Subcutaneous adipose tissue (tissue), 4 donors: ENCODE measurements around the gene ITGA3. TPM values are rescaled to one million over a fixed set of nuclear protein-coding genes. Genes with fewer than 3 reads are reported as not detected.

Experiments used
- total RNA-seq, 4 donors: library from RNA; depleted of rRNA; stranded (reverse); fragments of >200 nt; gene quantifications; one replicate each; pipeline ENCODE4 v1.1.0, GENCODE V29; 2016
- TF ChIP-seq, protein P1 (sequence below): fragments of 450-650 bp; IDR thresholded peaks from one replicate; pipeline ENCODE4 v1.5.1; 2016; ENCODE audit warnings: low read depth, mild to moderate bottlenecking, control low read depth, antibody characterized with exemption, moderate library complexity

Gene ITGA3
- total RNA-seq, 4 donors from 2014 or later: 9.0 to 98.8 (median 19.3) TPM

- TF ChIP-seq, protein P1, sequence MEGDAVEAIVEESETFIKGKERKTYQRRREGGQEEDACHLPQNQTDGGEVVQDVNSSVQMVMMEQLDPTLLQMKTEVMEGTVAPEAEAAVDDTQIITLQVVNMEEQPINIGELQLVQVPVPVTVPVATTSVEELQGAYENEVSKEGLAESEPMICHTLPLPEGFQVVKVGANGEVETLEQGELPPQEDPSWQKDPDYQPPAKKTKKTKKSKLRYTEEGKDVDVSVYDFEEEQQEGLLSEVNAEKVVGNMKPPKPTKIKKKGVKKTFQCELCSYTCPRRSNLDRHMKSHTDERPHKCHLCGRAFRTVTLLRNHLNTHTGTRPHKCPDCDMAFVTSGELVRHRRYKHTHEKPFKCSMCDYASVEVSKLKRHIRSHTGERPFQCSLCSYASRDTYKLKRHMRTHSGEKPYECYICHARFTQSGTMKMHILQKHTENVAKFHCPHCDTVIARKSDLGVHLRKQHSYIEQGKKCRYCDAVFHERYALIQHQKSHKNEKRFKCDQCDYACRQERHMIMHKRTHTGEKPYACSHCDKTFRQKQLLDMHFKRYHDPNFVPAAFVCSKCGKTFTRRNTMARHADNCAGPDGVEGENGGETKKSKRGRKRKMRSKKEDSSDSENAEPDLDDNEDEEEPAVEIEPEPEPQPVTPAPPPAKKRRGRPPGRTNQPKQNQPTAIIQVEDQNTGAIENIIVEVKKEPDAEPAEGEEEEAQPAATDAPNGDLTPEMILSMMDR: no peak
These were observed 46.5 kb downstream of the ITGA3 start for GRCh38 chr17:50102164-50102991.

DNA sequence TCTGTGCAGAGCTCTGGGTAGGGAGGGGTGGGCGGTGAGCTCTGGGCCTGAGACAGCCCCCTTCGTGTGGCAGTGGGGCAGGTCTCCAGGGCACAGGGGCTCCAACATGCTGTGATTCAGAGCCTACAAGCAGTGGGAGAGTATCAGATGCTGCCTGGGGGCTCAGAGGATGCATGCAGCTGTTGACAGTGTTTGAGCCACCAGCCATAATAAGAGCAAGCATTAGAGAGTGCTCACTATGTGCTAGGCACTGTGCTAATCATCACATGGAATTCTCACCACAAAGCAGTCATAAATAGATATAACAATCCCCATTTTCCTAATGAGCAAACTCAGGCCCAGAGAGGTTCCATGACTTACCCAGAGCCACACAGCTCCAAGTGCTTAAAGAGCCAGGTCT is 47.3 kb downstream of the ITGA3 start:
- TF ChIP-seq, protein P1: no peak

GRCh38 chr17:50103941-50104340 is 48.0 kb downstream of the ITGA3 start:
- TF ChIP-seq, protein P1: no peak

GRCh38 chr17:50105811-50106210 is 49.9 kb downstream of the ITGA3 start:
- TF ChIP-seq, protein P1: no peak

DNA sequence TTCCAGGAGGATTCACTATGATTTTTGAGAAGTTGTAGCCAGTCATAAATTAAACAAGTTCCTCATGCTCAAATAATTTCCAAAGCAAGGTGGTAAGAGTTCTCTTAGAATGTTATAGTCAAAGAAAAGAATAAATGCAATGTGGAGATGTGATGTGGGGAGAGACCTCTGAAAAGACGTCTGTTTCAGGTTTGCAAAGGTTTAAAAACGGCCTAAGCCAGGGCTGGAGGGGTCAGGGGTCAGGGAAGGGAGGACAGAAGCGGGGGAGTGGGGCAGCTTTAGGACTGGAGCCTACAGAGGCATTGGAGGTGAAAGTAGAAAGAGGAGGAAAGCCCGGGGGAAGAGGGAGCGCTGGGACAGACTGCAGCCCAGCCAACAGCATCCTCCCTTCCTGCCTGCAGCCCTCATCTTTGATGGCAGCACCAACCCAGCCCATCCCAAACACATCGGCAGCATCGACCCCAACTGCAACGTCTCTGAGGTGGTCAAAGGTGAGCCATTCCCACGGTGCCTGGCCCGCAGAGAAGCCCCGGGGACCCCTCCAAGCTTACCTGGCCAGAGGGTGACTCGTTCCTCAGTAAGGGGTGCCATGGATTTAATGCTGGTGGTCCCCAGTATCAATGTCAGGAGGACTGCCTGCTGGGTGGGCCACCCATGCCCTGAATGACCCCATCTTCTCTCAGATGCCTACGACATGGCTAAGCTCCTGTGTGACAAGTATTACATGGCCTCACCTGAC is 50.7 kb downstream of the ITGA3 start:
- TF ChIP-seq, protein P1: no peak

- TF ChIP-seq, protein P1: no peak
These were observed 52.0 kb downstream of the ITGA3 start for GRCh38 chr17:50107790-50108414.

DNA sequence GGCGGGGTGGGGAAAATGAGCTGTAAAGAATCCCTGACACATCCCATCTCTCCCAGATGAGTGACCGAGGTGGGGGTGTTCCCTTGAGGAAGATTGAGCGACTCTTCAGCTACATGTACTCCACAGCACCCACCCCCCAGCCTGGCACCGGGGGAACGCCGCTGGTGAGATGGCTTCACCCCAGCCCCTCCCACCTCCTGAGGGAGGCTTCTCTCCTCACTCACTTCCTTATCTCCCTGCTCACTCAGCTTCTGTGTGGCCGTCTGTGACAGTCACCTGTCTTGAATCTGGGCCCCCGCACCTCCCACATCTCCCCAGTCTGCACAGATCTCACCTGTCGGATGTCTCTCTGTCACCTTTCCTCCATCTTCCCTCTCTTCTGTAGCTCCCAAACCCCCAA is 52.6 kb downstream of the ITGA3 start:
- TF ChIP-seq, protein P1: no peak
